ENCODE results near the gene FAM168B.
"Not testable (repeated sequence)": the region's sequence is repeated elsewhere in the genome, so short reads cannot be mapped to it uniquely, and the experiment has no call there.

FAM168B gene

DNA sequence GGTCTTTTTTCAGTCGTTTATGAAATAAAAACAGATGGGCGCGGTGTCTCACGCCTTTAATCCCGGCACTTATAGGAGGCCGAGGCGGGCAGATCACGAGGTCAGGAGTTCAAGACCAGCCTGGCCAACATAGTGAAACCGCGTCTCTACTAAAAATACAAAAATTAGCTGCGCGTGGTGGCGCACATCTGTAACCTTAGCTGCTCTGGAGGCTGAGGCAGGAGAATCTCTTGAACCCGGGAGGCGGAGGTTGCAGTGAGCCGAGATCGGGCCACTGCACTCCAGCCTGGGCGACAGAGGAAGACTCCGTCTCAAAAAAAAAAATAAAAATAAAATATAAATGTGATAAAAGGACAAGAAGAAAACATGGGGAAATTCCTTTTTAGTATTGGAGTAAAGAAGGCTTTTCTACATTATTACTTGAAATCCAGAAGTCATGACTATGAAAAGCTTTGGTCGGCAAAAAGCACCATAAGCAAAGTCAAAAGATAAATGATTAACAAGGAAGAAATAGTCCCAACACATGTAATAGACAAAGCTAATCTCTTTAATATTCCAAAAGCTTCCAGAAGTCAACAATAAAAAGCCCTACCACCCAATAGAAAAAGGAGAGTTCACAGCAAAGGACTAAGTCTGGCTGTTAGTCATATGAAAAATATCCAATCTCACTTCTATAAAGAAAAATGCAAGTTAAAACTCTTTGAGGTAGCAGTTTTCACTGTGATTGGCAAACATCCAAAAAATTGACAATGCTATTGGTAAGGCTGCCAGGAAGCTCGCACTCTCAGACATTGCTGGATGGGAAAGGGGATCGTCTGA is 1.4 kb upstream of the FAM168B start:
- DNase-seq = no peak

DNA sequence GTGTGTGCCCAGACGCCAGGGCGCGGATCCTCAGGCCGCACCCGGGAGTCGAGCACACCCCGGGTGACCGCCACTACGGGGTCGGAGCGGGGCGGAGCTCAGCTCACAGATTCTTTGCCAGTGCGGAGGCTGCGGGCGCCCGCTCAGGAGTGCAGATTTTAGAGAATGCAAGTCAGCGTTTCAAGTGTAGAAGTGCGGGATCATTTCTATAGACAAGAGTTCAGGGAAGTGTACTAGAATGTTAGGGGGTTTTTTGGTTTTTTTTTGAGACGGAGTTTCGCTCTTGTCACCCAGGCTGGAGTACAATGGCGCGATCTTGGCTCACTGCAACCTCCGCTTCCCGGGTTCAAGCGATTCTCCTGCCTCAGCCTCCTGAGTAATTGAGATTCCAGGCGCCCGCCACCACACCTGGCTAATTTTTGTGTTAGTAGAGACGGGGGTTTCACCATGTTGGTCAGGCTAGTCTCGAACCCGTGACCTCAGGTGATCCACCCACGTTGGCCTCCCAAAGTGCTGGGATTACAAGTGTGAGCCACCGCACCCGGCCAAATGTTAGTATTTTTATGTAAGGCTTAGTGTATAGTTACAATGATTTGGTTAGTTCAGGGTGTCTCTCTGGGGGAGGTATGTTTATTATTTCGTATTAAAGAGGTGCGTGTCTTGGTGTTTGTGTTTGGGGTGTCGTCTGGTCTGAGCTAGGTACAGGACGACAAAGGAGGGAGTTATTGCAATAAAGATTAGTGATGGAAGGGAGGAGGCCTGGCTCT is 619 bp upstream of the FAM168B start:
- peak; percentile 74 for DNase-seq

DNA sequence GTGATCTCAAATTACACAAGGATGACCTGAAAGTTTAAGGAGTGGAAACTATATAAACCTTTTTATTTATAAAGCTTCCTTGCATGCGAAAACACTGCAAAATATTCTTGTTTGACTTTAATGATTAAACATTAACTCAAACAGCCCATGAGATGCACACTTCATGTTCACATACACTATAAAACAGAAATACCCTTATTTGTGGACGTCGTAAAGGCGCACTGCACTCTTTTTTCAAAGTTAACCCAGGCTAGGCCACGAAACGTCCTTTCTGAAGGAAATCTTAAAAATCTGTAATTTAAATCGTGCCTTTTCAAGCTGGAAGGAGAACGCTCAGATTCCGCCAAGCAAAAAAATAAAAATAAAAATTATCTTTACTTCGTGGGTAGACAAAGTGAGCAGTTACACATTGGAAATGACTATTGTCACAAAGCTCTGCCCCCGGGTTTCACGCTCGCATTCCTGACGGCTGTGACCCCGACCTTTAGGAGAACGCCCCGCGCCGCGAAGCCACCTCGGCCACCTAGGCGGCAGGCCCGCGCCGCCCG is 728 bp downstream of the FAM168B start:
- DNase-seq = no peak

DNA sequence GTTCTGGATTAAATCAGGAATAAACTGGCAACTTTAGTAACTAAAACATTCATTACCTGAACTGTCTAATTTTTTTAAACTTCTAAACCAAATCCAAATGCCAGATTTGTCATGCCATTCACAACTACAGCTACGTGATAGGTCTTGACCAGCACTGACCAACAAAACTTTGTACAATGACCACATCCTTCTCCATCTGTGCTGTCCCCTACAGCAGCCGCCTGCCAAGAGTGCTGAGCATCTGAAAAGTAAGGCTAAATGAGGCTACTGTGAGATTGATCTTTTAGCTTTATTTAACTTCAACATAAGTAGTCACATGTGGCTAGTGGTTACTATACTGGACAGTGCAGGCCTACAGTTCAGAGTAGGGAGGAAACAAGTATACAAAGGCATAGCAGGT is 7.6 kb downstream of the FAM168B start:
- DNase-seq = no peak

DNA sequence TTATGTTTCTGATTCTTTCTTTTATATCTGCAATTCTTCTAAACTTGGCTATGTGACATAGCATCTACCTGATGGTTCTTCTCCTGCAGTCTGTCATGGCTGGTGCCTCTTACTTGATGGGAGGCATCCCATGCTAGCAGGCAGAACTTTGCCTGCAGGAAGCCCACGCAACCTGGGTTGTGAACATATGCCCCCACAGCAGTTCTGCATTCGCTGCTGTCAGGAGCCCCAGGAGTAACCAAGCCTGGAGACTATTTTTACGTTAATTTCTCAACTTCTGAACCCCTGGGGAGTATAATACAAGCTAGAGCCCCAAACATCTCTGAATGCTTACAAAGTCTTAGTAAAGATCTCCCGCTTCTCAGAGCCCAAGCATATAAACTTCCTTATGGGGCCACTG is 12.1 kb downstream of the FAM168B start:
- DNase-seq = no peak

DNA sequence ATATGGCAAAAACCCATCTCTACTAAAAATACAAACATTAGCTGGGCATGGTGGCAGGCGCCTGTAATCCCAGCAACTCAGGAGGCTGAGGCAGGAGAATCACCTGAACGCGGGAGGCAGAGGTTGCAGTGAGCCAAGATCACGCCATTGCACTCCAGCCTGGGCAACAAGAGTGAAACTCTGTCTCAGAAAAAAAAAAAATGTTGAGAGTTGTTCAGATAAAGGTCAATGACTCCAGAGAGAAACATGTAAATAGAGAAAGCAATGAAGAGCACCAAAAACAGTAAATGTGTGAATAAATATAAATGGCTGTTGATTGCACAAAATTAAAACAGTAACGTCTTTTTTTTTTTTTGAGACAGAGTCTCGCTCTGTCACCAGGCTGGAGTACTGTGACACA is 13.3 kb downstream of the FAM168B start:
- not testable (repeated sequence) for DNase-seq

DNA sequence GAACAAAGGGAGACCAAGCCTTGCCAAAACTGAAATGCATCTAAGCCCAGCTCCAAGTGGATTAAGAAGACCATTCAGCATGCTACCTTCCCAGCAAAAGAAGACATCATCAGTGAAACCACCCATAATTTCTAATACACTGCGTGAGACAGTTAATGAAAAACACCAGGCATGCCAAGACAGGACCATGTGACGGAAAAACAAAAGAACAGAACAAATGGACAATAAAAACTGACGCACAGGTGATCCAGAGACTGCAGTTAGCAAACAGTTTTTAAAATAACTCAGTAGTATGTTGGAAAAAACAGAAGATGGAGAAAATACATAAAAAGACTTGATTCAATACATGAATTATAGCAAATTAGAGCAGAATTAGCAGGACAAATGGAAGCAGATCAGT is 15.3 kb downstream of the FAM168B start:
- DNase-seq = no peak

DNA sequence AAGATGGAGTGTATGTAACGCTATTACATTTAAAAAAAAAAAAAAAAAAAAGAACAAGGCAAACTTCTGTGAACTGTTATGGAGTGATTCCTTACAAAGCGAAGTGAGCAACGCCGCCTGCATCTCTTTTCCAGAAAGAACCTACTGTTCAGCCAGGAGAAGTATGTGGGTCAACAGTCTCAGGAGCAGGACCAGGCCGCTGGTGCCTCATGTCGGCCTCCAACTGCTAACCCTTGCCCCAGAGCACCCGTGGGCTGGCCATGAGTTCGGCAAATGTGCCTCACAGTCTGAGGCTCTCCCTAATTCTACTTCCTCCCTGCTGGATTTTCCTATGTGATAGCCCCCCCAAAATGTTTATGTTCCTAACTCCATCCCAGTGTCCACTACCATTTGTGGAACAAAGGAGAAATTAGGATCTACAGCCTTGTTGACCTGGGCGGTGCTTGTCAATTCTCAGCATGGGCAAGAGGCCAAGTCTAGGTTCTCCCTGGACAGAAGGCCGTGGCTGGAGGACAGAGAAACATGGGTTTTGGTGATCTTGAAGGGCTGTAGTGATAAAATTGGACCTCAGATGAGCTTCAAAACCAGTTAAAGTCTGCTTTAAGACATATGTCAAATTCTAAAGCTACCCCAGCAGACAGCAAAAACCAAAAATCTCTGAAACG is 15.9 kb downstream of the FAM168B start:
- no peak for DNase-seq

DNA sequence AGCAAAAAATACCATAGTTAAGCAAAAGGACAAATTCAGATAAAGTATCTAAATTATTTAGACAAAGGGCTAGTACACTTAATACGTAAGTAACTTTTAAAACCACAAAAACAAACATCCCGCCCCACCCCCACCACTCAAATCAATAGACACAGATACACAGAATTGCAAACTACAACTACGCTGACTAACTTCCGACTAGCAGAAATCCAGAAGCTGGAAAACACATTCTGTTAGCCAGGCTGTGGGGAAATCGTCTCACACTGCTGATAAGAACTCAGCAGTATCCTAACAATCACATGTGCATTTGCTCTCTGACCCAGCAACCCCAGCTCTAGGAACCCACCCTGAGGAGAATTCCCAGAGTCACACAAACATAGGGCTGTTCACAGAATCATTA is 16.6 kb downstream of the FAM168B start:
- no peak for DNase-seq

DNA sequence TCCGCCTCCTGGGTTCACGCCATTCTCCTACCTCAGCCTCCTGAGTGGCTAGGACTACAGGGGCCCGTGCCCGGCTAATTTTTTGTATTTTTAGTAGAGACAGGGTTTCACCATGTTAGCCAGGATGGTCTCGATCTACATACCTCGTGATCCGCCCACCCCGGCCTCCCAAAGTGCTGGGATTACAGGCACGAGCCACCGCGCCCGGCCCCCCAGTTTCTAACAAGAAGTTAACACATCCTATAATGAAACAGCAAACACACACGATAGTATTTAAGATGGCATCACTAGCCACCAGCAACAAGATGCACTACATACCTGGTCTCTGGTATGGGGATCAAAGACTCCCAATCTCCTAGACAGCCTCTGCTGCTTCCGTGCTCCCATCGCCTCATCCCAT is 17.7 kb downstream of the FAM168B start:
- DNase-seq = not testable (repeated sequence)

DNA sequence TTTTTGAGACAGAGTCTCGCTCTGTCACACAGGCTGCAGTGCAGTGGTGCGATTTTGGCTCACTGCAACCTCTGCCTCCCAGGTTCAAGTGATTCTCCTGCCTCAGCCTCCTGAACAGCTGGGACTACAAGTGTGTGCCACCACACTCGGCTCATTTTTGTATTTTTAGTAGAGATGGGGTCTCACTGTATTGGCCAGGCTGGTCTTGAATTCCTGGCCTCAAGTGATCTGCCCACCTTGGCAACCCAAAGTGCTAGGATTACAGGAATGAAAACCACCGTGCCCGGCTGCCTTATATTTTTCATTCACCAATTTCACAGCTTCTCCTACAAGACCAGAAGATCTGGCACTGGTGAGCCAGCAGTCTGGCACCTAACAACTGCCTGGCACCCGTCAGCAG is 25.1 kb downstream of the FAM168B start:
- not testable (repeated sequence) for DNase-seq

DNA sequence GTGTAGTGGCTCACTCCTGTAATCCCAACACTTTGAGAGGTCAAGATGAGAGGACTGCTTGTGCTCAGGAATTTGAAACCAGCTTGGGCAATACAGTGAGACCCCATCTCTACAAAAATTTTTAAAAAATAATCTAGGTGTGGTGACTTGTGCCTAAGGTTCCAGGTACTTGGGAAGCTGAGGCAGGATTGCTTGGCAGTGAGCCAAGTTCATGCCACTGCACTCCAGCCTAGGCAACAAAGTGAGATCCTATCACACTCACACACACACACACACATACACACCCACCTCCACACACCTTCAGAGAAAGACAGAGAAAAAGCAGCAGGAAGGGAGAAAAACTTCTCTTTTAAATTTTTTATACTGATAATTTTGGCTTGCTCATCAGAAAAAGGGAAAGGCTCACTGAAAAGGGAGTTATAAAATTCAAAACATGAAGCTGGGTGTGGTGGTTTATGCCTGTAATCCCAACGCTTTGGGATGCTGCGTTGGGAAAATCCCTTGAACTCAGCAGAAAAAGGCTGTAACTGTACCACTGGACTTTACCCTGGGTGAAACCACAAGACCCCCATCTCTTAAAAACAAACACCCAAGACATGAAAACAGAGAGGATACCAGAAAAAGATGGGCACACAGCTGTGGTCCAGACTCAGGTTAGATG is 25.7 kb downstream of the FAM168B start:
- DNase-seq = no peak

DNA sequence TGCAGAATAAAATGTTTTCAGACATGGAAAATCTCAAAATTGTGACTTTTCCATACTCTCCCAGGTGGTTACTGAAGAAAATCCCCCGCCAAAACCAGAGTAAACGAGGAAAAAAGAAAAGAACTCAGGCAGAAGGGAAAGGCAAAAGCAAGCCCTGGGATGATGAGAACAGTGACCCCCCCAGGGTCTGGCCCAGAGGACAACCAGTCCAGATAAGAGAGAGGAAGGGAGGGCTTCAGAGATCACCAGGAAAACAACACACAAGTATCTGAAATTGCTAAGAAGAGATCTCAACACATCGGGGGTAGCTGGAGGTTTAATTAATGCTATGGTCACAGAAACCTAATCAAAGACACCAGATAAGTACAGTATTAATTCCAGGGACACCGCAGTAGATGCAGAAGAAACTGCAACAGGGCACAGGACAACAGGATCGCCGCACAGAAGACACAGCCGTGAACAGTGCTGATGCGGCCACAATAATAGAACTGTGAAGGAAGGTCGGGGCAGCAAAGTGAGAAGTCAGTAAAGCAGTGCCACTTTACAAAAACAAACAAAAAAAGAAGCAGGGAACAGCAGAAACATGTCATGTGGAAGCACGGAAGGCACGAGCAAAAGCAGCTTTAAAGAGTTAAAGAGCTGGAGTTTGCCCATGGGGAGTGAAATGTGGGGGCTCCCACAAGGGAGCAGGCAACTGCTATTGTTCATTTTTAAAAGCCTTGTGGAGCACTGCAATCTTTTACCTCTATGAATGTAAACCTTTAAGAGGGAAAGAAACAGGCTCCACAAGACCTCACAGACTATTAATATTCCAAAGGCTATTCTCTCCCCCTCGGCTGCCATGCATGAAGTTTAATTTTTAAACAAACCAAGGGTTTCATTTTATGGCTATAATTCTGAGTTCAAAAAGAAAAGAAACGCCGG is 28.4 kb downstream of the FAM168B start:
- DNase-seq = no peak

DNA sequence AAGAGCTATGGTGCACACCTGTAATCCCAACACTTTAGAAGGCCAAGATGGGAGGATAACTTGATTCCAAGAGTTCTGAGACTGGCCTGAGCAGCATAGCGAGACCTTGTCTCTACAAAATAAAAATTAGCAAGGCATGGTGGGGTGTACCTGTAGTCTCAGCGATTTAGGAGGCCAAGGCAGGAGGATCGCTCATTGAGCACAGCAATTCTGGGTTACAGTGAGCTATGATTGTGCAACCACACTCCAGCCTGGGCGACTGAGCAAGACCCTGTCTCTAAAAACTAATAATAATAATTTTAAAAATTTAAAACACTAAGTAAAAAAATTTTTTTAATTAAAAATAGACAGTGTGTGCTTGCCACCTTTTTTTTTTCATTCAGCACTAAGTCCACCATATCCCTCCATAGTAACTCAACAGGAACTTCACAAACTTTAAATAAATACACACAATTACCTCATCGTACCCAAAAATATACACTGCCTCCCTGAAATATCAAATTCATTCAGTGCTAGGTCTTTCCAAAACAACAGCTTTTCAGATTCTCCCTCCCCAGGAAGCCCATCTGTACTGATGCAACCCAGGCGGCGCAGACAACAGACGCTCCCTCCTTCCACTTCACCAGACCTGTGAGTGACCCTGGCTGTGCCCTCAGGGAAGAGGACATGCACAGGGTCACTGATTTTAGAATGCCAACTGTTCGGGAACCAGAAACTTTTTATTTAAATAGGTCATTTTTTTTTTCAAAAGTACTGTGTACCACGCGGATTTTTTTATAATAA is 29.6 kb downstream of the FAM168B start:
- no peak for DNase-seq

DNA sequence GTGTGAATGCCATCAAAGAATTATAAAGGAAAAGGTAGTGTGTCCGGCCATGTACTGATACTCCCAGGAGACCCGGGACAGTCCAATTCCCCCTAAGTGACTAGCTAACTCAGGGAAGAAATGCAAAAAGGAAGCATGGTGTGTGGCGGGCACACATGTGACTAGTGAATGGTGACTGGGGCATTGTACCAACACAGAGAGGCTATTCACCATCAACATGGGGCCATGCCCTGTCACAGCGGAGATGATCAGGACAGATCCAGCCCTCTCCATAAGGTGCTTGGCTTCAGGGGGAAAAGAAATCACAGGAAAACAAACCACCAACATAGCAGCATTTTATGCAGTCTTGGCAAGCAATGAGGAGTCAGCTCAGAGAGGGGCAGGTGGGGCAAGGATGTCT is 34.3 kb downstream of the FAM168B start:
- no peak for DNase-seq

DNA sequence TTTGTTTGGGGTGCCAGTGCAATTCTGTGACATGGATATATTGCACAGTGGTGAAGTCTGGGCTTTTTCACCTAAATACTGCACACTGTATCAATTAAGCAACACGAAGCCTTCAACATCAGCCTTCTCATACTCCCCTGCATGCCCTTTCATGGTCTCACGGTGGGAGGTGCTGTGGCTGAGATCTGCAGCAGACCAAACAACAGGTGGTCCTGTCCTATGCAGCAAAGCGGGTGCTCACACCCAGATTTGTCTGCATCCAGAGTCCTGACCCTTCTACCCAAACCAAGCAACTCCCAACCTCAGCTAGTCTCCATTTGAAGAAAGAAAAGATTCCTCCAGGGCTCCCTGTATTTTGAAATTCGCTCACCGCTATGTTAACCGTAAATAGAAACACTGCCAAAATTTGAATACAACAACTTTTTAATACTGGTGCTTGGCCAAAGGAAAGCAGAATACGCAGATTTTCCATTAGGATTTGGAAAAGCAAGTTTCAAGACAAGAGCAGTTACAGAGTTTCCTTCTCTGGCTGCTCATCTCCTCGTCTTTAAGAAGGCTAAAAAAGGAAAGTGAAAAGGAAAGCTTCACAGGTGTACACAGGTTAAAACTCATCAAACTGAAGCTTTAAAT is 34.9 kb downstream of the FAM168B start:
- DNase-seq = no peak

DNA sequence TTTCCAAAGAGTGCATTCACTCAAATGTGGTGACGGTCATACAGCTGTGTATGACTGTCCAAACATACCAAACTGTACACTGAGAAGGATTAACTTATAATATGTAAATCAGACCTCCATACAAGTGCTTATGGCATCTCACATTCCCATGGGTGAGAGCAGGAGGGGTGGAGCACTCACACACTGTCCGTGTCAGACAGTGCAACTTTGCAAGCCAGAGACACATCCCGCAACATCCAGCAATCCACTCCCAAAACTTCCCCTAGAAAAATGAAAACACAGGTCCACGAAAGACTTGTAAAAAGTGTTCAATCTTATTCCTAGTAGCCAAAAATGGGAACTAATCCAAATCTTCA is 36.4 kb downstream of the FAM168B start:
- DNase-seq = no peak

DNA sequence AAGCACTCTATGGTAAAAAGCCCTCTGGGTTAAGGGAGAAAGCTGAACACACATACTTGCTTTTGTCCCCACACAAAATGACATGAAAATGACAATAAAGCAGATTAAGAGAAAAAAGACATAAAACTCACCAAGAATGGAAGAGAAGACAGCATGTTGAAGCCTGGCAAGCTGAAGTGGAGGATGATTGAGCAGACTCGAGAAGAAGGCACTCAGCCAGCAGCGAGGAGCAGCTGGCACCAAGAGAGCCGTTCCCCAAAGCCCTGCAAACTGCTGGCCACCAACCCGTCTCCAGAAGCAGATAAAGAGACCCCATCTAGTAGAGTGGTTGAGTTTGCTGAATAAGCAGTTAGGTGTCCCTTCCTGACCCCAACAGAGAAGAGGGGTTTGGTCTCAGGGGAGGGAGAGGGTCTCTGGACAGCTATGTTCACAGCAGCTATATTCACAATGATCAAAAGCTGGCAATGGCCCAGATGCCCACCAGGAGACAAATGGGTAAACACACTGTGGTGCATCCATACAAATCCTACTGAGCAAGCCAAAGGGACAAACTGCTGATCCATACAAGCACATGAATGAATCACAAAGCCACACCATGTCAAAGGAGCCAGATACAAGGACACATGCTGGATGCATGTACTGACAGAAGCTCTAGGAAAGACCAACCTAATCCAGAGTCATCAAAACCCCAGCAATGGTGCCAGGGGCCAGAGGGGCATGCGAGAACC is 36.9 kb downstream of the FAM168B start:
- peak; percentile 79 for DNase-seq

DNA sequence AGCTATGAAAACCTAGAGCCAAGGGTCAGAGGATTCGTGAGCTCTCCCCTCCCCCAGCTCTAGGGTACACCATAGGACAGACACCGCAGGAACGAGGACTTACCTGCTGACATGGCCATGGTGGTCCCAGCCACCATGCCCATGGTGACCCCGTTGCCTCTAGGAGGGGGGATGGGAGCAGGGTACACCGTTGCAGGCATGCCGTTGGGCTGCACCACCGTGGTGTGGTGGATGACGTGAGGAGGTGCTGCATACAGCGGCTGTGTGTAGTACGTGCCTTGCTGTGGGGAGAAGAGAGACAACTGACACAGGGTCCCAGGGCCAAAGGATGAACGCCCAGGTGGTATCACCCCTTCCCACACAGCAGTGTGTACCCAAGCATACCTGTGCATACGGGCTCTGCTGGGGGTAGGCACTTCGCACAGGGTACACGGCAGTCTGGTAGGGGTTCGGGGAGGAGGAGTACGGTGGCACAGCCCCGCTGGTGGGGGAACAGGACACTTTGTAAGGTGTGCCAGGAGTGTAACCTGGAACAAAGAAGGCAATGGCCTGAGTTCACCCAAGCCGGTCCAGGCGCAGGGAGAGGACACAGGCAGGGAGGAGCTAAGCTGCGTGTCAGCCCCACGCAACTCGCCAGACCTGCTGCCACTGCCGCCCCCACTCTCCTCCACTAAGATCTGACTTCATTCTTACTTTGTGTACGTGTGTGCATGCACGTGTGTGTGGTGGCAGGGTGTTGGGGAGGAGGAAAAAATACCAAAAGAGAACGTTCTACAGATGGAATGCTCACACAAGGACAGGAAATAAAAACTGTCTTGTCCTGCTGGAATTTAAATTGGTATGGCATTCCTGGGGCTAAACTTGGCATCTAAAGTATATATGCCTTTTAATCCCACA is 37.8 kb downstream of the FAM168B start:
- no peak for DNase-seq

Data from NCI-H1092 treated with DMSO at 0.1 percent for 48 hours (cell line).